ENCODE results near the gene ZNG1F.
"Not testable (repeated sequence)": the region's sequence is repeated elsewhere in the genome, so short reads cannot be mapped to it uniquely, and the experiment has no call there.

The ZNG1F gene

GRCh38 chr9:41086215-41086614, 102.9 kb downstream of the ZNG1F start:
- DNase-seq (ENCODE audit: low read depth in 2 of 2), result not testable (repeated sequence)

- not testable (repeated sequence) for DNase-seq (ENCODE audit: low read depth in 2 of 2)
These were observed 106.8 kb downstream of the ZNG1F start for GRCh38 chr9:41082358-41082757.

Measured in stimulated activated CD8-positive, alpha-beta memory T cell treated with anti-CD3 and anti-CD28 coated beads, Interleukin-15, amount 100 ng/mL, for 4 hours (primary cell).